GM19023 (cell line): Measurements from ENCODE around the gene PFN4.
"Not testable (repeated sequence)": the region's sequence is repeated elsewhere in the genome, so short reads cannot be mapped to it uniquely, and the experiment has no call there.

Source experiments
- ATAC-seq: cut with Tn5 transposase; IDR thresholded peaks from one replicate; pipeline ENCODE4 v1.9.1; 2021; ENCODE audit warnings: mild to moderate bottlenecking, moderate library complexity; ENCODE audit not compliant: unreplicated experiment

Gene PFN4

DNA sequence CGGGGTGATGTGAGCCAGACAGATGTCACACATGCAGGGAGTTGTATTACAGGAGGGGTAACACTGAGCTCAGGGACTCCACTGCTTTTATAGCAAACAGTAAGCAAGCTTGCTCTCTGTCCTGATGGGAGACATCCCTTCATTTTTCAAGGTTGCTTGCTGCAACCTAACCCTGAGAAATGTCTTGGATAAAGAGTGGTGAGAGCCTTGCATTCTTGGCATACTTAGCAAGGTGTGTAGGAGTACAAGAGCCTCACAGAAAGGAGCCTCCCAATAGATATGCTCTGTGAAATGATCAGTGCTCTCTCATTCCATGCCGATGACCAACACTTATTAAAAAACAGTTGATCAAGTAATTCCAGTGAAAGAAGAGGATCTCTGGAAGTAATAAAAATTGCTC, 8.1 kb downstream of the PFN4 start:
- no peak for ATAC-seq

DNA sequence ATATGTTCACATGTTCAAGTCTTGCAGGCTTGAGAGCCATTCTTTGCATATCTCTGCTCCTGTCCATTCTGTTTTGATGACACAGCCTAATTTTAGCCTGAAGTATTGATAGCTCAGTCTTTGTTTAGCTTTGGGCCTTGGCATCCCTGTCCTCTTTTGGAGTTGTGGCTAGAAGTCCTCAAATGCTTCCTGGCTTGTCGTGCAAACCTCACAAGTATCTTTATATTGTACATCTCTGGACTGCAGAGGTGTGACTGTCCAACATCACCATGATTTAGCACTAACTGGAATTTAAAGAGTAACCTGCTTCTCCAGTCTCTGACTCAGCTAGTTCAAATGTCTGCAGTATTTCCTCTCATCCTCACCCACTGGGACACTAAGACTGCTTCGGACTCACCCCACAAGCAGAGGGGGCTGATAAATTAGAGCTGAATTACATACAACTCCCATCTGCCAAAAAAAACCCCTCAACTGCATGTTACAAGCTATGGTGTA, 11.7 kb downstream of the PFN4 start:
- ATAC-seq = no peak

DNA sequence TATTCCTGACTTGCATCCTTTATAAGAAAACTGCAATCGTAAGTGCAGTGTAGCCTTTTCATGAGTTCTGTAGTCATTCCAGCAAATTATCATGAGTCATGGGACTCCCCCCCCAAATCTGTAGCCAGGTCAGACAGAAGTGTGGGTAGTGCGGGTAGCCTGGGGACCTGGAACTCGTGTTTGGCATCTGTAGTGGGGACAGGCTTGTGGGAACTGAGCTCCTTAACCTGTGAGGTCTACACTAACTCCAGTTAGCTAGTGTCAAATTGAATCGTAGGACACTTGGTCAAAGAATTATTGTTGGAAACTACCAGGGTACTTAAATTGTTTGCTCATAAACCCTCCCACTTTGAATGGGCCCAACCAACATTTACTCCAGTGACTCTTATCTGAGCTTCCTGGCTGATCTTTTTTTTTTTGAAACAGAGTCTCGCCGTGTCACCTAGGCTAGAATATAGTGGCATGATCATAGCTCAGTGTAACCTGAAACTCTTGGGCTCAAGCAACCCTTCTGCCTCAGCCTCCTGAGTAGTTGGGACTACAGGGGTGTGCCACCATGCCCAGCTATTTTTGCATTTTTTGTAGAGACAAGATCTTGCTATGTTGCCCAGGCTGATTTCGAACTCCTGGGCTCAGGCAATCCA, 12.4 kb downstream of the PFN4 start:
- no peak for ATAC-seq

DNA sequence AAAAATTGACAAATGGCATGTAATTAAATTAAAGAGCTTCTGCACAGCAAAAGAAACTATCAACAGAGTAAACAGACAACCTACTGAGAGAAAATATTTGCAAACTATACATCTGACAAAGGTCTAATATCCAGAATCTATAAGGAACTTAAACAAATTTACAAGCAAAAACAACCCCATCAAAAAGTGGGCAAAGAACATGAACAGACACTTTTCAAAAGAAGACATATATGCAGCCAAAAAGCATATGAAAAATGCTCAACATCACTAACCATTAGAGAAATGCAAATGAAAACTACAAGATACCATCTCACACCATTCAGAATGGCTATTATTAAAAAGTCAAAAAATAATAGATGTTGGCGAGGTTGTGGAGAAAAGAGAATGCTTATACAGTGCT, 13.7 kb downstream of the PFN4 start:
- ATAC-seq = not testable (repeated sequence)

DNA sequence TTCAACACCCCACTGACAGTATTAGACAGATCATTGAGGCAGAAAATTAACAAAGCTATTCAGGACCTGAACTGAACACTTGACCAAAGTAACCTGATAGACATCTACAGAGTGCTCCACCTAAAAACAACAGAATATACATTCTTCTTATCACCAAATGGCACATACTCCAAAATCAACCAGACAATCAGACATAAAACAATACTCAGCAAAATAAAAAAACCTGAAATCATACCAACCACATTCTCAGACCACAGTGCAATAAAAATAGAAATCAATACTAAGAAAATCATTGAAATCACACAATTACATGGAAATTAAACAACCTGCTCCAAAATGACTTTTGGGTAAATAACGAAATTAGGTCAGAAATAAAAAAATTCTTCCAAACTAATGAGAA, 15.8 kb downstream of the PFN4 start:
- ATAC-seq = no peak

DNA sequence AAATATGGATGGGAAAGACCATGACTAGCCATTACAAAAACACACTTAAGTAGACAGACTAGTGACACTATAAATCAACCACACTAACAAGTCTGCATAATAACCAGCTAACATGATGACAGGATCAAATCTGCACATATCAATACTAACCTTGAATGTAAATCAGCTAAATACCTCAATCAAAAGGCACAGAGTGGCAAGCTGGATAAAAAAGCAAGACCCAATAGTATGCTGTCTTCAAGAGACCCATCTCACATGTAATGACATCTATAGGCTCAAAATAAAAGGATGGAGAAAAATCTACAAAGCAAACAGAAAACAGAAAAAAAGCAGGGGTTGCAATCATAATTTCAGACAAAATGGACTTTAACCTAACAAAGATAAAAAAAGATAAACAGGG, 16.3 kb downstream of the PFN4 start:
- no peak for ATAC-seq

DNA sequence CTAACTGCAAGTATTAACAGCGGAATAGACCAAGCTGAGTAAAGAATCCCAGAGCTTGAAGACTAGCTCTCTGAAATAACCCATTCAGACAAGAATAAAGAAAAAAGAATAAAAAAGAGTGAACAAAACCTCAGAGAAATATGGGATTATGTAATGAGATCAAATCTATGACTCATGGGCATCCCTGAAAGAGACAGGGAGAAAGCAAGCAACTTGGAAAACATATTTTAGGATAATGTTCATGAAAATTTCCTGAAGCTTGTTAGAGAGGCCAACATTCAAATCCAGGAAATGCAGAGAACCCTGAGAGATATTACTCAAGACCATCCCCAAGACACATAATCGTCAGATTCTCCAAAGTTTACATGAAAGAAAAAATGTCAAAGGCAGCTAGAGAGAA, 17.3 kb downstream of the PFN4 start:
- no peak for ATAC-seq

DNA sequence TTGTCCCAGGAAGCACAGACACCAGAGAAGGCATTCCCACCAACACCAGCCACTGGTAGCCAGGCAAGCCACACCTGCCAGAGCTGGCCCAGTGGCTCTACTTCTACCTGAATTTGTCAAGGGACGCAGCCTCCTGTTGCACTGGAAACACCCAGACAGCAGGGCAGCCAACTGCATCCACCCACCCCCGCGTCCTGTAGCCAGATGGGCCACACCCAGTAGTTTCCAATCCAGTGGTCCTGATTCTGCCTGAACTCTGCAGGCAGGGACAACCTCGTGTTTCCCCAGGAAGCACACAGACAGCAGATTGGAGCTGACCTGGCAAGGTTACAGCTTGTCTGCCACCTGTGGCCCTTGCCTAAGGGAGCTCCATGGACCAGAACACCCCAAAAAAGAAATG, 18.2 kb downstream of the PFN4 start:
- no peak for ATAC-seq

DNA sequence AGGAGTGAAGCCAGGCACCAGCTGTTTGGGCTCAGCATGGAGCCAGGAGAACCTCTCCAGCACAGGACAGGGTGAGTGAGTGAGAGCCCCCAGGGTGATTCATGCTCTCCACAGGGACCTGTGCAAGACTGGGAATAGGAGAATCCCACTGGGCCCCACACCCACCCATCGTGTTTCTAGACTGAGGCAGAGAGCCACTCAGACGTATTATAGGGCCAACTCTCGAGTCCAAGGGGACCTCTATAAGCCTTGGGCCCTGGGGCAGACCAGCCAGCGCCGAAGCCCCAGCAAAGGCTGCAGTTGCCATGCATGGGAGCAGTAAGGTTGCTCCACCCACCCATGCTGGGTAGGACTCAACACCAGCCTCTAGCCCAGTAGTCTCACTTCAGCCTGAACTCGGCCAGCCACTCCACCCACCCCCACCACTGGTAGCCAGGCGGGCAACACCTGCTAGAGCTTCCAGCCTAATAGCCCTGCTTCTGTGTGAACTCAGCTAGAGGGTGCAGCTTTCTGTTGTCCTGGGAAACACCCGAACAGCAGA, 19.0 kb downstream of the PFN4 start:
- ATAC-seq = no peak

DNA sequence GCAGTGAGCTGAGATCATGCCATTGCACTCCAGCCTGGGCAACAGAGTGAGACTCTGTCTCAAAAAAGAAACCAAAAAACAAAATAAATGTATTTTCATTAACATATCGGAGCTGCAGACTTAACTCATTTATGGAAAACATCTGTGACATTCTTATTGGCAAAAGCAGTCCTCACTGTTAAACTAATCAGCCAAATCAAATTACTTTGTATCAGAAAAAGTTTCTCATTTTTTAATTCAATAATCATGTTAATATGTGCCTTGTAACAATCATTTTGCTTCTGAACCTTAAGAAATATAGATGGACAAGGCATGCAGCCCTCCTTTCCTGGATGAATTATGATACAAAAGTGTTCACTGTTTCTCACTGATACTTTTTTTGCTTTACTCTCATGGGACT, 20.5 kb downstream of the PFN4 start:
- ATAC-seq = no peak

DNA sequence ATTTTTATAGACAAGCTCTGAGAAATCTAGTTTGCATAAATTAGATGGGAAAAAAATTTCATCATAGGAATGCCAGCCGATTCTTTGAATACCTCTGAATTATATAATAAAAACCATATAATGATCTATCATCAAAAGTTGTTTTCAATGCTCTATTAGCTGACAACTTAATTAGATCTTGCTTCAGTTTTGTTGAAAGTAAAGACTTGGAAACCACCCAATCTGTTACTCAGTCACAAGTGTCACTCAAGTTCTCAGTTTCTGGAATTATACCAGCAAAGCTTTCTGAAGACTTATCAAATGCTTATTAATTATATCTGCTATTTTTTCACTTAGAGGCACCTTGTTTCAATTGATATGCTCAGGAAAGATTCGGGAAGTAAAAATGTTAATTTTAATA, 21.1 kb downstream of the PFN4 start:
- no peak for ATAC-seq

DNA sequence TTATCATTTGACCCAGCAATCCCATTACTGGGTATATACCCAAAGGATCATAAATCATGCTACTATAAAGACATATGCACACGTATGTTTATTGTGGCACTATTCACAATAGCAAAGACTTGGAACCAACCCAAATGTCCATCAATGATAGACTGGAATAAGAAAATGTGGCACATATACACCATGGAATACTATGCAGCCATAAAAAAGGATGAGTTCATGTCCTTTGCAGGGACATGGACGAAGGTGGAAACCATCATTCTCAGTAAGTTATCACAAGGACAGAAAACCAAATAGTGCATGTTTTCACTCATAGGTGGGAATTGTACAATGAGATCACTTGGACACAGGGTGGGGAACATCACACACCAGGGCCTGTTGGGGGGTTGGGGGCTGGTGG, 22.4 kb downstream of the PFN4 start:
- not testable (repeated sequence) for ATAC-seq

DNA sequence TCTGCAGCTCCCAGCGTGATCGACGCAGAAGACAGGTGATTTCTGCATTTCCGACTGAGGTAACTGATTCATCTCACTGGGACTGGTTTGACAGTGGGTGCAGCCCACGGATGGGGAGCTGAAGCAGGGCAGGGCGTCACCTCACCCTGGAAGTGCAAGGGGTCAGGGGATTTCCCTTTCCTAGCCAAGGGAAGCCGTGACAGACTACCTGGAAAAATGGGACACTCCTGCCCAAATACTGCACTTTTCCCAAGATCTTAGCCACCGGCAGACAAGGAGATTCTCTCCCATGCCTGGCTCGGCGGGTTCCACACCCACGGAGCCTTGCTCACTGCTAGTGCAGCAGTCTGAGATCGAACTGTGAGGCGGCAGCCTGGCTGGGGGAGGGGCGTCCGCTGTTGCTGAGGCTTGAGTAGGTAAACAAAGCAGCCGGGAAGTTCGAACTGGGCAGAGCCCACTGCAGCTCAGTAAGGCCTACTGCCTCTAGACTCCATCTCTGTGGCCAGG, 27.9 kb downstream of the PFN4 start:
- not testable (repeated sequence) for ATAC-seq

DNA sequence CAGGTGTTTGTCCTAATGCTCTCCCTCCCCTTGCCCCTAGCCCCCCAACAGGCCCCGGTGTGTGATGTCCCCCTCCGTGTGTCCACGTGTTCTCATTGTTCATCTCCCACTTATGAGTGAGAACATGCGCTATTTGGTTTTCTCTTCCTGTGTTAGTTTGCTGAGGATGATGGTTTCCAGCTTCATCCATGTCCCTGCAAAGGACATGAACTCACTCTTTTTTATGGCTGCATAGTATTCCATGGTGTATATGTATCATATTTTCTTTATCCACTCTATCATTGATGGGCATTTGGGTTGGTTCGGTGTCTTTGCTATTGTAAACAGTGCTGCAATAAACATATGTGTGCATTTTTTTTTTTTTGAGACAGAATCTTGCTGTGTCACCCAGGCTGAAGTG, 29.9 kb downstream of the PFN4 start:
- ATAC-seq = not testable (repeated sequence)

DNA sequence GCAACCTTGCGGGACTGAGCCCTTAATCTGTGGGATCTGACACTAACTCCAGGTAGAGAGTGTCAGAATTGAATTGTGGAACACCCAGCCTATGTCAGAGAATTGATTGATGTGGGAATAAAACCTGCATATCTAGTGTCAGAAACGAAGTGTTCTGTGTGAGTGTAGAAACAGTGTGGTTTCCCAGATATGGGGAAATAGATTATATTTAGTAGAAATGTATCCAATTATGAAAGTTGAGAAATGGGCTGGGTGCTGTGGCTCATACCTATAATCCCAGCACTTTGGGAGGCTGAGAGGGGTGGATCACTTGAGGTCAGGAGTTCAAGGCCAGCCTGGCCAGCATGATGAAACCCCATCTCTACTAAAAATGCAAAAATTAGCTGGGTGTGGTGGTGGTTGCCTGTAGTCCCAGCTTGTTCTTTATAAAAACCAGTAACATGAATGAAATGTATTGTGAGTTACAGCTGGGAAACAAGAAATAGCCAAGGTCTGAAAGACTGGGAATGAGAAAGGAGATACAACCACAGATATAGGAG, 34.2 kb downstream of the PFN4 start:
- ATAC-seq = no peak

DNA sequence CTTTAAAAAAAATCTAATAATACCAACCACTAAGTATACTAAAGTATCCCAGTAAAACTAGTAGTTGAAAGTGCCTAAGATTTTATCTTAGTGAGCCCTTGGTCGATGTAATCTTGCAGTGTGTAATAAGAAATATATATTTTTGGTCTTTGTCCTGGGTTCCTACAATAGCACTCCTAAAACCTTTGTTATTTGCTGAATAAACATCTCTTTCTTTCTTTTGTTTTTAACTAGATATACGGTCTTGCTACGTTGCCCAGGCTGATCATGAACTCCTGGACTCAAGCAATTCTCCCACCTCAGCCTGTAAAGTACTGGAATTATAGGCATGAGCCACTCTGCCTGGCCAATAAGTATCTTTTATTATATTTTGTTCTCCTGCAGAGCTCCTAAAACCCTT, 36.1 kb downstream of the PFN4 start:
- ATAC-seq = no peak

DNA sequence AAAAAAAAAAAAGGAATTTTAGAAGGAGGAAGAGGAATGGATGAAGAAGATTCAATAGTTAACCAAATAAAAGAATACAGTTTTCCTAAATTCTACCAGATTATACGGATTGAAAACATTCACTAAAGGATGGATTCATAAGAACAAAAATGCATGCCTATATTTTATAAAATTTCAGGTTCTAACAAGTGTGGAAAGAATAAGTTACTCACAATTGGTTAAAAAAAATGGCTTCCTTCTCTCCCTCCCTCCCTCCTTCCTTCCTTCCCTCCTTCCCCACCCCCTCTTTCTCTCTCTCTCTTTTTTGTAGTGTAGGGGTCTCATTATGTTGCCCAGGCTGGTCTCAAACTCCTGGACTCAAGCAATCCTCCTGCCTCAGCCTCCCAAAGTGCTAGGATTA, 36.9 kb downstream of the PFN4 start:
- no peak for ATAC-seq

DNA sequence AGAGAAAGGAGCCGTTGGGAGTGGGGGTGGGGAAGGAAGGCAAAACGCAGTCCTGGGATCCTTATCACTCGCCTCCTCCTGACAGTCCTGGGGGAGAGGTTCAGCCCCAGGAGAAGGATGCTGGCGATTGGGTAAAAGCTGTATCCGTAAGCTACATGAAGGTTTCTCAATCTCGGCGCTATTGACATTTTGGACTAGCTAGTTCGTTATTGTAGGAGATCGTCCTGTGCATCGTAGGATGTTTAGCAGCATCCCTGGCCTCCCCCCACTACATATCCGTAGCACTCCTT, 38.0 kb downstream of the PFN4 start:
- no peak for ATAC-seq

DNA sequence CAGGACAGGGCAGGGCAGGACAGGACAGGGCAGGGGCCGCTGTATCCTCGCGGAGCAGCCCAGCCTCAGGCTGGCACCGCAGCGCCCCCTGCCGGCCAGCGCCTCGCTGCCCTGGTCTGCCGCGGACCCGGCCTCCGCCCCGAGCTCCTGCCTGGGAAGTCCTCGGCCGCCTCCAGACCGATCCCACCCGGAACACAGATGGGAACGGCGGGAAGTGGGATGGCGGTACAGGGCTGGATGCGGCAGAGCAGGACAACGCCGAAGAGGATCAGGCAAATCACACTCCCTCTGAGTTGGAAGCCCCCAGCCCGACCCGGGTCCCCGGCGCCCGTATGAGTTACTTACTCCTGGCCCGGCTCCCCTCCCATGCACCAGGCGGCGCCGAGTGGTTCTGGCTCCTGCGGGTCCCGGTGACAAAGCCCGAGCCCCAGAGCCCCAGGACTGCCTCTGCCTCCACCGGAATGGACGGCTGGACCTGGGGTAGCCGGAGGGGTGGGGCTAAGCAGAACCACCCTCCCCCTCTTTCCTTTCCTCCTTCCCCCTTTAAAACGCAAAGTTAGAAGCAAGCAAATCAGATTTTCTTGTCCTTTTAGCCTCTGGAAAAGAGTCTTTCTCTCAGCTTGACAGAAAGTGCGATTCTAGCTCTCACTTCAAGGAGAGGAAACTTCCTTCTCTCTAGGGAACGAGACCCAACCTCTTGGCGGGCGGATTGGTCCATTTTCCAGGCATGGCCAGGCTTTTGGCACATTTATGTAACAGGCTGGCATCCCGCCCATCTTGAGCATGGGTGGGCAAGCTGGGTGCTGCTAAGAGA, 38.5 kb downstream of the PFN4 start, which contains the start of gene TP53I3:
Gene TP53I3, minus strand, starts transcription at position 449 of the 814 bp plus-strand sequence. CDS start 508 bp downstream, outside the sequence.
- peak; percentile 86 for ATAC-seq

DNA sequence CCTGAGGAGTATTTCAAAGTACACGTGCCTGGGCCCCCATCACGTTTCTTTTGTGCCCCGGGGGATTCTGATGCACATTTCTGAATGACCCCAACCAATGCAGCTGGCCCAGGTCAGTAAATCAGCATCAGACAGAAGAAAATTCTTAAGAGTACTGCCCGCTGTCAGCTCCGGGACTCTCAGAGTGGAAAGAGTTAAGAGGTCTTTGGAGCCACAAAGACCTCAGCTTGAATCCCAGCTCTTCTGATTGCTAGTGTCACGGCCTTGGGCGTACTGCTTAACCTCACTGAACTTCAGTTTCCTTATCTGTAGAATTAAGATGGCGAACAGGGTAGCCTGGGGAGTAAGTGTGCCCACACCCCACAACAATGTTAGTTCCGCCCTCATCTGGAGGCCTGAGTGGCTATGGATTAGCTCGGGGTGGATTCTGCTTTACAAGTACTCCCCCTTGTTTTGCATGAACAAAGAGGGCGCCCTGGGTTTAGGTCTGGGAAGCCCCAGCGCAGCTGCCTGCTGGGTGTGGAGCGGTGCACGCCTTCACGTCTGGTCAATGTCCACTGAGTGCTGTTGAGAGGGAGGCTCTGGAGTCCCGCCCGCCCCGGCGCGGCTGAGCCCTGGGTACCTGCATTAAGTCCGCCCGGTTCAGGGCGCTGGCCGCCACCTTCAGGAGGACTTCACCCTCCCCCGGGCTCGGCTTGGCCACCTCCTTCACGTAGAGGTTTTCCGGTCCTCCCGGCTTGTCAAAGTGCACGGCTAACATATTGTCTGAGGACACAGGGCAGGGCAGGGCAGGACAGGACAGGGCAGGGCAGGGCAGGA, 39.4 kb downstream of the PFN4 start:
- peak; percentile 72 for ATAC-seq
